ENCODE measurements around the gene HSF2BP.

GRCh38 chr21:43644071-43644470, 15.2 kb downstream of the HSF2BP start:
- no peak for TF ChIP-seq CTCF (IDR thresholded peaks at IDR 0.05)
- no peak for TF ChIP-seq POLR2A (IDR thresholded peaks at IDR 0.05)
